ENCODE data around the gene ITPRIPL2. TPM values are rescaled to one million over a fixed set of nuclear protein-coding genes. Genes with fewer than 3 reads are reported as not detected.
A peak's percentile ranks its signal among the peaks of the same experiment; 100 is the strongest.

Gene ITPRIPL2
- total RNA-seq, 1 experiment from 2014 or later = 13.8 TPM

DNA sequence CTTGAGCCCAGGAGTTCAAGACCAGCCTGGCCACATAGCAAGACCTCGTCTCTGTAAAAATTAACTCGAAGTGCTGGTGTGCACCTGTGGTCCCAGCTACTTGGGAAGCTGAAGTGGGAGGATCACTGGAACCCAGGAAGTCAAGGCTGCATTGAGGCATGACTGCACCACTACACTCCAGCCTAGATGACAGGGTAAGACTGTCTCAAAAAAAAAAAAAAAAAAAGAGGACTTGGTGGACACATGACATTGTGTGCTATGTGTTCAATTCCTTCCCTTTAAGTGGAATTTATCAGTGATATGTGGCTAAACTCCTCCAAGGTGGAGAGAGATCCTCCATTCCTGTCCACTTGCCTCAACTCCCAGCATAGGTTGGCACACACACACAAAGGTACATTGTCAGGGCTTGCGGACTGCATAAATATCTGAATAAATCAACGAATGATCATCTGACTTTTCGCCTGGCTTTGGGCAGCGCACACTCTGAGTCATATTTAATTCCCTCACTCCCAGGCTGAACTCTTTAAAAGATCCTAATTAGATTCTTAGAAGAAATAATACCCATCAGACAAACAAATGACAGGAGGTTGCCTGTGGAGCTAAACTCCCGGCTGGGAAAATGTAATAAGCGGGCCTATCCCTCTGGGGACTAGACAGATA lies 29.3 kb downstream of the ITPRIPL2 start:
- DNase-seq (ENCODE audit: low read depth) = peak; percentile 52

GRCh38 chr16:19143599-19143956 lies 29.8 kb downstream of the ITPRIPL2 start:
- DNase-seq (ENCODE audit: low read depth) = no peak

DNA sequence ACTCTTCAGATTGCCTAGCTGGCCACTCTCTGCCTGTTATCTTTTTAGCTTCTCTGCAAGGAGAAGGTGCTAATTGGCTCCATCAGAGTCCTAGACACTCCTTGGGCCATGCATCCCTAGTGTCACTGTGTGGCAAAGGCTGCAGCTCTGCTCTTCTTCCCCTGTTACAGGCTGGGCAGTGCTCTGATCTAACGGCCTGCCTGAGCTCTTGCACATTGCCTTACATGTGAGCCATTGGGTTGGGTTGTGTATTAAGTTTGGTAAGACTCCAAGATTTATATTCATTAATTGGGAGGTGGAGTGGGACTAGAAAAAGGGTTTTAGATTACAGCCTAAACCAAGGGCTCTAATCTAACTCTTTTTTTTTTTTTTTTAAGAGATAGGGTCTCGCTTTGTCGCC lies 31.2 kb downstream of the ITPRIPL2 start:
- no peak for DNase-seq (ENCODE audit: low read depth)

DNA sequence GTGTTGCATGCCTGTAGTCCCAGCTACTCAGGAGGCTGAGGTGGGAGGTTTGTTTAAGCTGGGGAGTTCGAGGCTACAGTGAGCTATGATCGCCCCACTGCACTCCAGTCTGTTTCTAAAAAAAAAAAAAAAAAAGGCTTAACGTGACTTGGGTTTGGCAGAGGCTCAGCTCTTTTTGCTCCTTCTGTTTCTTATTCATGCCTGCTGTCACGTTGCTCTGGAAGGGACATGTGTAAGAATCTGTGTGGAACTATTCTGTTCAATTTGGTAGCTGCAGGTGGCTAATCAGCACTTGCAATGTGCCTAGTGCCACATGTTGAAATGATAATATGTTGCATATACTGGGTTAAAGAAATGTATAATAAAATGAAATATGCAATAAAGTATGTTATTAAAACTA lies 33.4 kb downstream of the ITPRIPL2 start:
- no peak for DNase-seq (ENCODE audit: low read depth)

- DNase-seq (ENCODE audit: low read depth) = no peak
Observed at GRCh38 chr16:19147627-19148026, 33.9 kb downstream of the ITPRIPL2 start.

GRCh38 chr16:19148189-19148588 lies 34.4 kb downstream of the ITPRIPL2 start:
- no peak for DNase-seq (ENCODE audit: low read depth)

GRCh38 chr16:19151310-19151709 lies 37.5 kb downstream of the ITPRIPL2 start:
- peak; percentile 48 for DNase-seq (ENCODE audit: low read depth)

- no peak for DNase-seq (ENCODE audit: low read depth)
Observed at GRCh38 chr16:19152042-19152441, 38.3 kb downstream of the ITPRIPL2 start.

DNA sequence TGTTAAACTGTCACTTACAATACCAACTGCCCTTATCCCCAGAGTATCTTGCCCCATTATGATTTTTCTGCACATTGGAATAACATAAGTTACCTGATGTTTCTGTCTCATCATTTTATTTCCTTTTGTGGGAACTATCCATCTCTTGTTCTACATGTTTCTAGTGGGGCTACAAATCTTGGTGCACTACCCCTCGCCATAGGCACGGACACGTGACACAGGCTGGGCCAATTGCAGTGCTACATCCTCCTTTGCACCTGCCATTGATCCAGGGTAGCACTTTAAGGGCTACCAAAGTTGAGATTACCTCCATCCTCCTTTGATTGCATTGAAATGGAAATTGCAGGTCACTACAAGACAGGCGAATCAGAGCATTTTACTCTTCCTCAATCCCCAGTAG lies 40.1 kb downstream of the ITPRIPL2 start:
- DNase-seq (ENCODE audit: low read depth) = no peak

- no peak for DNase-seq (ENCODE audit: low read depth)
Observed at GRCh38 chr16:19162085-19162484, 48.3 kb downstream of the ITPRIPL2 start.

DNA sequence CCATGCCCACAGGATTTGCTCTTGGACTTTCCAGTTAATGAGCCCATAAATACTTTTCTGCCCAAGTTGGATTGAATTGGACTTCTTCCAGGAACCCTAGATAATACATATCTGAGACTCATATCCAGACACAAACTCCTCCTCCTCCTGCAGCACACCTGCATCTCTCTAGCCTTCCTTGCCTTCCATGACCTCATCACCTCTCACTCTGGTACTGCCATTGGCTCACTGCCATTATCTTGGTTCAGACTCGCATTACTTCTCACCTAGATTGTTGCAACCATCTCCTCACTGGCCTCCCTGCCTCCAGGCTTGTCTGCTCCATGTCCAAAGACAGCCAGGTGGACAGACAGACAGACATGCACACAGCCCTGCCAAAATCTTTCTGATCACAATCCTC lies 49.5 kb downstream of the ITPRIPL2 start:
- DNase-seq (ENCODE audit: low read depth) = no peak

DNA sequence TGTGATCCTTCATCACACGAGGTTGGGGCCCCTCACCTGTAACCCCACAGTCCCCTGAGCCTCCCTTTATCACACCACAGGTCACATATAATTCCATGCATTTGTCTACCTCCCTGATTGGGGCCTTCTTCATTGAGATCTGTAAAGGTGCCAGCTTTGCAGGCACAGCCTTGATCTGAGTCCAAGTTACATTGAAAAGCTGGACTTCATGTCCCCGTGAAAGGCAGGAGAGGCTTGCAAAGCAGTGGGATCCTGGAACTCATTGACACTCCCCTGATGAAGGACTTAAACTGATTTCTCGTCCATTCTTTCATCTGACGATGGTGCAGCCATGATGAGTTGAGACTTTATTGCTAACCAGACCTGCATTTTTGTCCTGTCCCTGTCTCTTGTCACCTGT lies 50.5 kb downstream of the ITPRIPL2 start:
- no peak for DNase-seq (ENCODE audit: low read depth)

- DNase-seq (ENCODE audit: low read depth) = no peak
Observed at GRCh38 chr16:19165101-19165500, 51.3 kb downstream of the ITPRIPL2 start.

DNA sequence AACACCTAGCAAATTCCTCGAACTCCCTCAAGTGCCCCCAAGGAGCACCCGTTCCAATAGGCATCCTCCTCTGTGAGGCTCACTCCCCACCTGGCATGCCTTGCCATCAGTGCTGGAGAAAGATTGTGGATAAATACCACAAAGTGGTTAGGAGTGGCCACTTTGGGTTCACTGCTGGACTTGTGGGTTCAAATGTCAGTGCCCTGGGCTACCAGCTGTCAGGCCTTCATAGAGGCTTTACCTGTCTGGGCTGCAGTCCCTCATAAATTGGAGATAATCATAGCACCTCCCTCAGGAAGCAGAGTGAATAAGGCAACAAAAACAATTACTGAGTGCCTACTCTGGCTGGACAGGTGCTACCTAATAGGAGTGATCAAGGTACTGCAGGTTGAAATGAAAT lies 52.7 kb downstream of the ITPRIPL2 start:
- DNase-seq (ENCODE audit: low read depth) = no peak

- peak; percentile 65 for DNase-seq (ENCODE audit: low read depth)
Observed at GRCh38 chr16:19167710-19168370, 54.1 kb downstream of the ITPRIPL2 start, which contains the start of gene SYT17. TSS of gene SYT17 (plus strand) at chr16:19168240. CDS start at chr16:19168647, 407 bp downstream.

GRCh38 chr16:19168371-19169081 lies 54.8 kb downstream of the ITPRIPL2 start:
- no peak for DNase-seq (ENCODE audit: low read depth)

DNA sequence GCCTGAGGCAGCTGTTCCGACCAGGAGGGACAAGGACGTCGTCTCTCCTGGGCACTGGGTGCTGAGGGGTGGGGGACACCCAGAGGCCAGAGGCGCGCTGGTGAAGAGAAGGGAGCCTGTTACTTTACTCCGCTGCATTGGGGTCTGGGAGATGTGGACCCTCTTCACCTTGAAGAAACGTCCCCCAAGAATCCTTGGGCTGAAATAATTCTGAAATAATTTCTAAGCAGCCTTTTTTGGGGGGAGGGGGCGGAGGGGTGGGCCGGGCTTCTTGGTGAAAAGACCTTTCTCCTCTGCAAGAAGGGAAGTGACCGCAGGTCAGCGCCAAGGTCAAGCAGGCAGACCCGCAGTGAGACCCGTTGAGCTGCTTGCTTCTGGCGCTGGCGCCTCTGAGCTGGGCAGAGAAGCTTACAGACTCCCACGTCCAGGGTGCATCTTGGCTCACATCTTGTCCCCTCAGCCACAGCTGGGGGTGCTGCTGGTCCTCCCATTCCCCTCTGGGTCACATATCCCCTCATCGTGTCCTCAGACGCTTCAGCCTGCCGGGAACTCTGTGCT lies 55.4 kb downstream of the ITPRIPL2 start:
- DNase-seq (ENCODE audit: low read depth) = no peak

DNA sequence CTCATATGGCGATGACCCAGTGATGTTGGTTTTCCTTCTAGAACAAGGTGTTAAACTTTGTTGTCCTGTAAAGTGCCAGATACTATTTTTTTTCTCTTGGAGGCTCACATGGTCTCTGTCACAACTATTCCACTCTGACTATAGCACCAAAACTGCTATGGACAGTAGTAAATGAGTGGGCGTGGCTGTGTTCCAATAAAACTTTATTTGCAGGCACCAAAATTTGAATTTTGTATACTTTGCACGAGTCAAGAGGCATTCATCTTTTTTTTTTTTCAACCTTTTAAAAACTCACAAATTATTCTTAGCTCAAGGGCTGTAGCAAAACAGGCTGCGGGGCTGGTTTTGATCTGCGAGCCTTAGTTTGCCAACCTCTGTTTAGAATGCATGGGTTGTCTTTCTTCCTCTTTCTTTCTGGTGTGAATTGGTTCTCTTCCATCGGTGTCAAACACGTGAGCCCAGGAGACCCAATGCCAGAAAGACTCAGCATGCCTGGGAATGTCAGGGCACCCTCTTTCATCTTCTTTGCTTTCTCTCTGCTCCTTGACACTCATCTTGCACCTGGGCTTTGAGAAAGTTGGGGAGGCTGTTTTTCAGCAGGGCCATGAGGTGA lies 56.4 kb downstream of the ITPRIPL2 start:
- DNase-seq (ENCODE audit: low read depth) = no peak

Measured in M059J (cell line).